Measurements from ENCODE around the gene MANF. TPM values are rescaled to one million over a fixed set of nuclear protein-coding genes. Genes with fewer than 3 reads are reported as not detected.

MANF gene
- total RNA-seq, 1 donor from 2014 or later, result 124 TPM

- no peak for DNase-seq (ENCODE audit: low spot score)
Measured at GRCh38 chr3:51390246-51391074, 5.4 kb downstream of the MANF start.

GRCh38 chr3:51391075-51391565 is 6.0 kb downstream of the MANF start, which contains the start of gene RBM15B:
Gene RBM15B, plus strand, starts transcription at chr3:51391285. Its CDS starts 115 bp downstream, at chr3:51391400.
- peak; percentile 98 for DNase-seq (ENCODE audit: low spot score)

- no peak for DNase-seq (ENCODE audit: low spot score)
Measured at GRCh38 chr3:51391566-51392354, 6.7 kb downstream of the MANF start.

- no peak for DNase-seq (ENCODE audit: low spot score)
Measured at GRCh38 chr3:51392355-51393133, 7.5 kb downstream of the MANF start.

- DNase-seq (ENCODE audit: low spot score), result no peak
Measured at GRCh38 chr3:51393134-51393495, 8.0 kb downstream of the MANF start.

GRCh38 chr3:51393564-51393963 is 8.5 kb downstream of the MANF start:
- no peak for DNase-seq (ENCODE audit: low spot score)

GRCh38 chr3:51394541-51394940 is 9.4 kb downstream of the MANF start:
- DNase-seq (ENCODE audit: low spot score), result no peak

GRCh38 chr3:51395493-51396213 is 10.6 kb downstream of the MANF start:
- no peak for DNase-seq (ENCODE audit: low spot score)

GRCh38 chr3:51396401-51396800 is 11.3 kb downstream of the MANF start:
- no peak for DNase-seq (ENCODE audit: low spot score)

GRCh38 chr3:51397392-51397791 is 12.3 kb downstream of the MANF start:
- no peak for DNase-seq (ENCODE audit: low spot score)

GRCh38 chr3:51398595-51399310 is 13.7 kb downstream of the MANF start:
- no peak for DNase-seq (ENCODE audit: low spot score)

GRCh38 chr3:51400166-51400565 is 15.1 kb downstream of the MANF start:
- DNase-seq (ENCODE audit: low spot score), result no peak

- DNase-seq (ENCODE audit: low spot score), result no peak
Measured at GRCh38 chr3:51401735-51402134, 16.6 kb downstream of the MANF start.

- DNase-seq (ENCODE audit: low spot score), result no peak
Measured at GRCh38 chr3:51403675-51404074, 18.6 kb downstream of the MANF start.

- DNase-seq (ENCODE audit: low spot score), result no peak
Measured at GRCh38 chr3:51408021-51408420, 22.9 kb downstream of the MANF start.

GRCh38 chr3:51408813-51409212 is 23.7 kb downstream of the MANF start:
- no peak for DNase-seq (ENCODE audit: low spot score)

GRCh38 chr3:51422211-51422610 is 37.1 kb downstream of the MANF start:
- no peak for DNase-seq (ENCODE audit: low spot score)

GRCh38 chr3:51426921-51427320 is 41.8 kb downstream of the MANF start:
- DNase-seq (ENCODE audit: low spot score), result no peak

- no peak for DNase-seq (ENCODE audit: low spot score)
Measured at GRCh38 chr3:51429138-51429537, 44.0 kb downstream of the MANF start.

GRCh38 chr3:51434110-51434509 is 49.0 kb downstream of the MANF start:
- DNase-seq (ENCODE audit: low spot score), result no peak
